Subcutaneous adipose tissue (tissue), 4 donors: Measurements from ENCODE around the gene PRR23A. TPM values are rescaled to one million over a fixed set of nuclear protein-coding genes. Genes with fewer than 3 reads are reported as not detected.

Experiments used
- CTCF ChIP-seq: fragments of 450-650 bp; IDR thresholded peaks from one replicate; pipeline ENCODE4 v1.5.1; 2016; ENCODE audit warnings: low read depth, mild to moderate bottlenecking, control low read depth, antibody characterized with exemption, moderate library complexity
- total RNA-seq, 4 donors: library from RNA; depleted of rRNA; stranded (reverse); fragments of >200 nt; gene quantifications; one replicate each; pipeline ENCODE4 v1.1.0, GENCODE V29; 2016

The PRR23A gene
- total RNA-seq, 4 donors from 2014 or later: not detected

- no peak for TF ChIP-seq CTCF
Measured at GRCh38 chr3:138985932-138986331, 20.1 kb downstream of the PRR23A start.

DNA sequence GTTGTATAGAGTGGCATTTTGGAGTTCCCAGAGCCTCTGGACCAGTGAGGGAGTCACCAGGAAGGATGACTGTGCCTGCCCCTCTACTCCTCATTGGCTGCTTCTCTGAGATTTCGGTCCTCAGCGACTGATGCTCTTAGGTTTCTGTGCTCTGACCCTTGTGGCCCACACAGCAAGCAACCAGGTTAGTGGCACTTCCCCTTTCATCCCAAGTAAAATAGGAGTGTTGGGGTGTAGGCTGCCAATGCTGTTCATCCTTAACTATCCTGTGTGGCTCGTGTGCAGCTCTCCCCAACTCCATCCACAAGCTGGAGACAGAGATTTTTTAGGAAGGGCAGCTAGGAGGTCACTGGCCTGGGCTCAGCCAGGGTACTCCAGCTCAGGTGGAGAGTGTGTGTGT is 21.3 kb downstream of the PRR23A start:
- TF ChIP-seq CTCF: no peak

GRCh38 chr3:138976047-138976446 is 30.0 kb downstream of the PRR23A start:
- no peak for TF ChIP-seq CTCF

GRCh38 chr3:138975351-138975750 is 30.7 kb downstream of the PRR23A start:
- TF ChIP-seq CTCF: no peak

- no peak for TF ChIP-seq CTCF
Measured at GRCh38 chr3:138974462-138974861, 31.6 kb downstream of the PRR23A start.

- no peak for TF ChIP-seq CTCF
Measured at GRCh38 chr3:138972941-138973340, 33.1 kb downstream of the PRR23A start.

- no peak for TF ChIP-seq CTCF
Measured at GRCh38 chr3:138971766-138972320, 34.2 kb downstream of the PRR23A start.

DNA sequence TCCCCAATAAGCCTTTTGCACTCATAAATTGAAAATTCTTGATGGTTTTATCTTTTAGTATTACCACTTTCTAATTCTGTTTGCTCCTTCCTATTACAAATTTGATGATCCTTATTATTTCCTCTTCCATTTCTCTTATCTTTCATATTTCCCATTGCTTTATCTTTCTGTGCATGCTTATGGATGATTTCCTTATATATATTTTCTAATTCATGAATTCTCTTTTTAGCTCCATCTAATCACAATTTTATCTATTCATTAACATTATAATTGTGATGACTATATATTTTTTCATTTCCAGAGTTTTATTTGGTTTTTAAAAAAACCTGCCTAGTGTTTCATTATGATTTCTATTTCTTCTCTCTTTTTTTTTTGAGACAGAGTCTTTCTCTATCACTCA is 41.1 kb downstream of the PRR23A start:
- no peak for TF ChIP-seq CTCF
